Measurements from ENCODE around the gene ATP8A1. TPM values are rescaled to one million over a fixed set of nuclear protein-coding genes. Genes with fewer than 3 reads are reported as not detected.
"Not testable (repeated sequence)": the region's sequence is repeated elsewhere in the genome, so short reads cannot be mapped to it uniquely, and the experiment has no call there.

Gene ATP8A1
- total RNA-seq, 2 donors from 2014 or later, result 43.3 to 59.2 TPM

DNA sequence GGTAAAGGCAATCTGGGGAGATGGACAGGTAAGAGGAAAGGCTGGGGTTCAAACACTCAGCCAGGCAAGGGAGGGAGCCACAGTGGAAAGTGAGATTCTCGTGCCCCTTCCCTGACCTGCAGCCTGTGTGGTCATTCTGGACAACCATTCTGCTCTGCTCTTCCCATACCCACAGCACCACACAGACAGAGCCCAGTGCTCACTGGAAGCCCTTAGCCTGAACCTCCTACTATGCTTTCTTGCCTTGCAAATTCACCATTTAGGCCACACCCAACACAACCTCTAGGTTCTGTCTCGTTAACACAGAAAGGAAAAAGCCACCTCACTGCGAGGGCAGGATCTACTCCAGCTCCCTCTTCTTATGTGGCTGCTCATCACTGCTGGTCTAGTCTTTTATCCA, 166.9 kb downstream of the ATP8A1 start:
- peaks cover 3% of the 10 kb centered on the region for H3K36me3 Mint-ChIP-seq (ENCODE audit: low read depth)
- H3K4me1 Mint-ChIP-seq, result peaks cover 5% of the 10 kb centered on the region
- no peak overlapping the region for H3K4me3 Mint-ChIP-seq
- peak overlapping the region; percentile 17 for H3K27ac Mint-ChIP-seq
- ATAC-seq (no peak), DNase-seq (no peak)
- no peaks in the 10 kb centered on the region for H3K27me3 Mint-ChIP-seq
- H3K9me3 ChIP-seq (ENCODE audit: control insufficient read depth, low read length, poor library complexity, severe bottlenecking), result no peaks in the 10 kb centered on the region

DNA sequence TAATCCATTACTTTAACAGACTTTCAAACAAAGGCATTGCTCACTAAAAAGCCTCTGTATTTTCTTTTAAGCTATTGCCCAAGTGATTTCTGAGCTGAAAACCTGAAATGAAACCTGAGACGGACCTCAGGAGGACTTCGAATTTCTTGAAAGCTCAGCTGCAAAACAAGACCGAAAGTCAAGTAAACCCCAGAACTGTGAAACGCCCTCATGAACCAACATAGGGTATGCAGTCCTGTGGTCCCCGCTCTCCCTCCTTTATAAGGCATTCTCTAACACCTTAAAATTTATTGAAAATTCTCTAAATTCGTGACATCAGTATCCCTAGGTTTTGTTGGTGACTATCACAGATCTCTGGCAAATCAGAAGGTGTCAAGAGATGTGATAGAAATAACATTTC, 167.8 kb downstream of the ATP8A1 start:
- no peak for ATAC-seq
- H3K9me3 ChIP-seq (ENCODE audit: control insufficient read depth, low read length, poor library complexity, severe bottlenecking), result no peaks in the 10 kb centered on the region
- no peak overlapping the region for H3K4me3 Mint-ChIP-seq
- H3K27ac Mint-ChIP-seq, result no peak overlapping the region
- H3K4me1 Mint-ChIP-seq, result peaks cover 5% of the 10 kb centered on the region
- no peaks in the 10 kb centered on the region for H3K27me3 Mint-ChIP-seq
- peaks cover 3% of the 10 kb centered on the region for H3K36me3 Mint-ChIP-seq (ENCODE audit: low read depth)
- no peak for DNase-seq

DNA sequence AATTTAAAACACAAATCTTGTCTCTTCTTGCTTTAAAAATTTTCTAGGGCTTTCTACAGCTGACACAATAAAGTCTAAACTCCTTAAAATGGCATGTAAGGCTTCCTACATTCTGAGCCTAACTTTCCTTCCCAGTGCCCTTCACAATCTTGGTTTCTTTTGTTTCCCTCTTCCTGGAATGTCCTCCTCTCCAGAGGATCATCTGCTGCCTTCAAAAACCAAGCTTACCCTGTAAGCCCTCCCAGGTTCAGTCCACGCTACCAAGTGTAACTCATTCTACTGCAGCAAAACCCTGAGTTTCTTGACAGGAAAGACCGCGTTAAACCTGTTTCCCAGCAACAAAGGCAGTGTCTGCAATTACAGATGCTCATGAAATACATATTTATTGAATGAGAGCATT, 168.4 kb downstream of the ATP8A1 start:
- H3K9me3 ChIP-seq (ENCODE audit: control insufficient read depth, low read length, poor library complexity, severe bottlenecking), result no peaks in the 10 kb centered on the region
- Mint-ChIP-seq H3K27ac (no peak overlapping the region), H3K36me3 (ENCODE audit: low read depth) (peaks cover 3% of the 10 kb centered on the region), H3K4me1 (peaks cover 5% of the 10 kb centered on the region), H3K27me3 (no peaks in the 10 kb centered on the region), H3K4me3 (no peak overlapping the region)
- no peak for ATAC-seq
- no peak for DNase-seq

DNA sequence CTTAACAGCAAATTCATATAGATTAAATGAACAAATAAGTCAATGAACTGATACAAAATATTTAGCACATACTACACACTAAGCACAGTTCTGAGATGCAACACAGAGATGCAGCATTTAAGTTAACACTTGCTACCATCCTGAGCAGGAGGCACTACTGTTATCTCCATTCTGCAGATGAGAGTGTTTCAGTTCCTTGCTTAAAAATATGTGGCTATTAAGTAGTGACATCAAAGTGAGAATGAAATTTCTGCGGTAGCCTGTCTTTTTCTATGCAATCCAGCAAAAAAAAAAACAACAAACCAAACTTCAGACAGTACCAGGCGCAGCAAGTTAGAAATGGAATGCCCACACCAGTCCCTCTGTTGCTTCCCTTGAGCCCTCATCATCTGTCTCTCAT, 168.8 kb downstream of the ATP8A1 start:
- Mint-ChIP-seq H3K27ac (no peak overlapping the region), H3K36me3 (ENCODE audit: low read depth) (peaks cover 4% of the 10 kb centered on the region)
- DNase-seq, result no peak

DNA sequence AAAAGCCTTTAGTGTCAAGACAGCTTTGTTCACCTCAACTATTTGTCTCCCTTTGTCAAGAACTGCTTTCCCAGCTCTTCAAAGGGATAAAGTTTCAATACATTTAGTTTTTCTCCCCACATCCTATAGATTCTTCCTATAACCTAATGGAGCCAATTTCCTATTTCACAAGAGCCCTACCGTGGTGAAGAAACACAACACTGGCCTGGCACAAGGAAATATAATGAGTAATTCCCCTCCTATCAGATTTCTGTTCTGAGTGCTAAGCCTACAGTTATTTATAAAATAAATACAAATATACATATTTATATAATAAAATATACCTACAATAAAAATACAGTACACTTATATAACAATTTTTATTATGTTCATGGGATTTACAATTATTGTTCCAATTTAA, 169.7 kb downstream of the ATP8A1 start:
- H3K9me3 ChIP-seq (ENCODE audit: control insufficient read depth, low read length, poor library complexity, severe bottlenecking), result no peaks in the 10 kb centered on the region
- DNase-seq, result no peak
- Mint-ChIP-seq H3K36me3 (ENCODE audit: low read depth) (peaks cover 6% of the 10 kb centered on the region), H3K4me3 (no peak overlapping the region), H3K27ac (no peak overlapping the region), H3K4me1 (peaks cover 5% of the 10 kb centered on the region), H3K27me3 (no peaks in the 10 kb centered on the region)
- ATAC-seq, result no peak

More for the DNA sequence above, 168.8 kb downstream of the ATP8A1 start:
- peaks cover 5% of the 10 kb centered on the region for H3K4me1 Mint-ChIP-seq
- no peaks in the 10 kb centered on the region for H3K9me3 ChIP-seq (ENCODE audit: control insufficient read depth, low read length, poor library complexity, severe bottlenecking)
- ATAC-seq, result no peak
- no peaks in the 10 kb centered on the region for H3K27me3 Mint-ChIP-seq
- no peak overlapping the region for H3K4me3 Mint-ChIP-seq

DNA sequence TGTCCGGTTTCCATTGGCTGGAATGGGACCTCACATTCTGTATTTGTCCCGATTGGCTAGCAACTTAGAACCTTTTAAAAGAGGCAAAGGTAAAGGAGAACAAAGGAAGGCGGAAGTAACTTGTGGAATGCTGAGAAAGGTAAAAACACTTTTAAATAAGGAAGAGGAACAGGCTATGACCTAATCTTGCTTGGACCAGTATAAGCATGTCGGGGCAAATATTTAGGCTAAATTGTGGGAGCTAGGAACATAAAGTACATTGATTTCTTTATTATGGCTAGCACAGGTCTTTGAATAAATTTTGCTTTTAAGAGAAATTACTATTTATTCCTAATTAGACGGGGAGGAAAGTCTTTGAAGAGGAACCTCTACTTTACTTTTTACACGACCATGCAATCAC, 170.7 kb downstream of the ATP8A1 start:
- not testable (repeated sequence) for H3K27me3 Mint-ChIP-seq; H3K27ac Mint-ChIP-seq; ATAC-seq; DNase-seq; H3K9me3 ChIP-seq (ENCODE audit: control insufficient read depth, low read length, poor library complexity, severe bottlenecking); H3K4me3 Mint-ChIP-seq; H3K4me1 Mint-ChIP-seq; H3K36me3 Mint-ChIP-seq (ENCODE audit: low read depth)

DNA sequence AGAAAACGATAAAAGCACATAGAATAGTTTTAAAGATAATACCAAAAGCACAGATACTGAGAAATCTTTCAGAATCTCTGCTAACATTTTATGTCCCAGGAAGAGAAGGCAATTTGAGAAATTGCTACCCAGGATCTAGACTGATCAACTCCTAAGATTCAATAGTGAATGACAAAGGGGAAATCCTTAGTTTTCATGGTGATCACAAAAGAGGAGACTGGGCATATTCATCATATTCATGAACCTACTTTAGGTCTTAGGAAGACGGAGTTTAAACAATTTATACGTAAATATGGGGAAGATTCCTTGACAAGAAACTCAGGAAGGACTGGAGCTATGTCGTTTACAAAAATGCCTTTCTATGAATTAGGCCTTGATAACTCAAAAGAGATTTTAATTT, 172.3 kb downstream of the ATP8A1 start:
- no peaks in the 10 kb centered on the region for H3K9me3 ChIP-seq (ENCODE audit: control insufficient read depth, low read length, poor library complexity, severe bottlenecking)
- DNase-seq, result no peak
- no peak for ATAC-seq
- H3K4me3 Mint-ChIP-seq, result no peak overlapping the region
- peaks cover 3% of the 10 kb centered on the region for H3K36me3 Mint-ChIP-seq (ENCODE audit: low read depth)
- H3K27ac Mint-ChIP-seq, result no peak overlapping the region
- no peaks in the 10 kb centered on the region for H3K27me3 Mint-ChIP-seq
- H3K4me1 Mint-ChIP-seq, result peaks cover 2% of the 10 kb centered on the region

DNA sequence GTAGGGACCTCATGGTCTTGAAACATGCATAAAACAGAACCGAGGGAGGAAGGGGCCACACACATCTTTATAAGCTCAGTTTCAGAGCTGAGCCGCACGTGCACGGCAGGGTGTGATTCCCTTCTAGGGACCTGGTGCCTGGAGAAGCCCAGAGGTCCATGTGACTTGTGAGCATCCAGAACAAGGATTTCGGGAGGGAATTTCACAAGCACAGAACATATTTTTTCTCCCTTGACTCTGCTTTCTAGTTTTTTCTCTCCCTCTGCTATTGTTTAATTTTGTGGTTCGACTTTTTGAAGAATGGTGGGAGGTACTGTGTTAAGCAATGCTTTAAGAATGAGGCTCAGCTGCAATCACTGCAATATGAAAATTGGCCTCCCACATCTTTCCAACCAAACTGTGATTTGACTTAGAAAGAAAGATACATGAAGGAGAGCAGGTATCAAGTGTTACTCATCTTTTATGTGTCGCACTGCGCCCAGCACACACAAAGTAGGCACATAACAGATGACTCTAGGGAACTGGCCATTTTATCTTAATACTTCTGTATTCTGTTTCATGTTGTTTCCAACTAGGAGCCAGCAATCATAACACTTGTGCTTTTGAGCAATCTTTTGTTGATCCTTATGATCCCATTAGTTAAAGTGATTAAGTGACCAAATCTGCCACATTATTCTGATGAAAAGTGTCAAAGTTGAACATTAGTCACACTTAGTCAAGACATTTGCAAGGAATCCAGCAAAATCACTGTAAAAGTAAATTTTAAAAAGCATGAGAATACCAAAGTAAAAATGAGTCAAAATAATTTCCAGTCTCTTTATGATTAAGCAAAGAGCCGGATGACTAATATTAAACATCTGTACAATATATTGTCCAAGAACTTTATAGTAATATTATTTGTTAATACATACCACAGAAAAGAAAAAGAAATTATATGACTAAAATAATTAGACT, 173.2 kb downstream of the ATP8A1 start:
- no peak for ATAC-seq
- H3K27ac Mint-ChIP-seq, result no peak overlapping the region
- no peaks in the 10 kb centered on the region for H3K27me3 Mint-ChIP-seq
- H3K36me3 Mint-ChIP-seq (ENCODE audit: low read depth), result peaks cover 3% of the 10 kb centered on the region
- H3K9me3 ChIP-seq (ENCODE audit: control insufficient read depth, low read length, poor library complexity, severe bottlenecking), result no peaks in the 10 kb centered on the region
- no peak for DNase-seq
- peaks cover 2% of the 10 kb centered on the region for H3K4me1 Mint-ChIP-seq
- no peak overlapping the region for H3K4me3 Mint-ChIP-seq

DNA sequence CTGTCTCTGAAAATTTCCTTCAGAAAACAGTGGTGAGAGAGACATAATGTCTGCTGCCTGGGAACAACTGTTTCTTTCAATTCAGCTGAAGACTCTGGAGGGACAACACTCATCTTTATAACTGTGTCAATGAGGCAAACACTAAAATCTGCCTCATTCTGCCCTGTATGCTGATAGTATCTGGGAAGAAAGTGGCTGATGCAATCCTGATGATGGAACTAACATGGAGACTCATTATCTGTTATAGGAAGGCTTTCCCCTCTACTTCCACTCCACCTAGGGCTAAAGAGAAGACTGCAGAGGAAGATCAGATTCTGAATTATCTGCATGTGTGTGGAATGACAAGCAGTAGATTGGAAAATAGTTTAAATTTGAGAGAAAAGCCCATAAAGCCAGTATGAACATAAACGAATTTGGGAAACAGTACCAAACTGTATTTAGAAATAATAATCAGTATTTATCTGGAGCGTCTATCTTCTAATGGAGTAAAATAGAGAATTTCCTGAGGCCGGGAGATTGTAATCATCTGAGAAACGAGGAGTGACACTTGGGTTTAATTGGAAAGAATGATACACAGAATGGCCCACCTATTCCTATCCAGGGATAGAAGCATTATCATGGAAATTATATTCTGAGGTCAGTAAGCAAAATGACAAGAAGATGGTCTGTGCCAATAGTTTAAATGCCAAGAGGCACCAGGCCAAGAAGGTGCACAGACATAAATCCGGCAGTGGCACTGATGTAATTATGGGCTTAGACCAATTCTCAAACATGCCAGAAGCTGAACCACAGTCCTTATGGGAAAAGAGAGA, 174.2 kb downstream of the ATP8A1 start:
- no peak for ATAC-seq
- H3K9me3 ChIP-seq (ENCODE audit: control insufficient read depth, low read length, poor library complexity, severe bottlenecking), result no peaks in the 10 kb centered on the region
- no peak overlapping the region for H3K4me3 Mint-ChIP-seq
- H3K27me3 Mint-ChIP-seq, result no peaks in the 10 kb centered on the region
- H3K36me3 Mint-ChIP-seq (ENCODE audit: low read depth), result peaks cover 3% of the 10 kb centered on the region
- H3K27ac Mint-ChIP-seq, result no peak overlapping the region
- peaks cover 6% of the 10 kb centered on the region for H3K4me1 Mint-ChIP-seq
- DNase-seq, result no peak

DNA sequence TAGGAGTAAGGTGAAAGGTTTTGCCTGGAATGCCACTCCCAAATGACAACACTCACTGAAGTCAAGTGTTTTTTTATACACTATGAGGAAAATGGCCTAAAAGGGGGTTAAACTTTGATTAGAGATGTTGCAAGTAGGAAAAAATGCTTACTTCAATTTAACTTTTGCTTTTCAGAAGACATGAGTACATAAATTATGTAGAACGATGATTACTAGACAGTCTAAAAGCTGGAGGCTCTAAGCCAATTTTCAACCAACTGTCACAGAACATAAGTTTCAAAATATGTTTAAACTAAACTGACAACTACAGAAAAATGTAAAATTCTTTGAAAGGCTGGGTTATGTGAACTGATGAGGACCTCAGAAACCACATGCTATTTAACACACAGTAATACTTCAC, 176.2 kb downstream of the ATP8A1 start:
- ATAC-seq, result no peak
- Mint-ChIP-seq H3K27ac (no peak overlapping the region), H3K4me1 (peaks cover 4% of the 10 kb centered on the region), H3K27me3 (no peaks in the 10 kb centered on the region), H3K4me3 (no peak overlapping the region), H3K36me3 (ENCODE audit: low read depth) (peaks cover 3% of the 10 kb centered on the region)
- no peak for DNase-seq
- no peaks in the 10 kb centered on the region for H3K9me3 ChIP-seq (ENCODE audit: control insufficient read depth, low read length, poor library complexity, severe bottlenecking)

DNA sequence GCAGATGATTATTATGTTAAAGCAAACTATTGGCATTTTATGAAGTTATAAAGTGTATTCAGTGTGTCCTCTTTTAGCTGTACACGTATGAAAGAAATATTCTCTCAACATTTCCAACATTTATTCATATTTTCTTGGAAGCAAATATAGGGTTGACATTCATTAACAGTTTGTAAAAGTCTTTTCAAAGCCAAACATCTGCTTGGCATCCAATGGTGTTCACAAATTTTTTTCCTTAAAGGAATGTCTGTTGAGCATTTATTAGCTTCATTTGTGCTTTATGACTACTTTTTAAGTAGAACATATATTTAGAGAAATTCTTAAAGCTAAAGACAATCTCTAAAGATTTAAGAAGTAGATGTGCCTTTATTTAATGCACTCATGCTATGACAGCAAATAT, 176.6 kb downstream of the ATP8A1 start:
- no peak for DNase-seq
- peaks cover 4% of the 10 kb centered on the region for H3K4me1 Mint-ChIP-seq
- H3K9me3 ChIP-seq (ENCODE audit: control insufficient read depth, low read length, poor library complexity, severe bottlenecking), result no peaks in the 10 kb centered on the region
- no peaks in the 10 kb centered on the region for H3K27me3 Mint-ChIP-seq
- no peak for ATAC-seq
- no peak overlapping the region for H3K4me3 Mint-ChIP-seq
- H3K27ac Mint-ChIP-seq, result no peak overlapping the region
- H3K36me3 Mint-ChIP-seq (ENCODE audit: low read depth), result peaks cover 3% of the 10 kb centered on the region

DNA sequence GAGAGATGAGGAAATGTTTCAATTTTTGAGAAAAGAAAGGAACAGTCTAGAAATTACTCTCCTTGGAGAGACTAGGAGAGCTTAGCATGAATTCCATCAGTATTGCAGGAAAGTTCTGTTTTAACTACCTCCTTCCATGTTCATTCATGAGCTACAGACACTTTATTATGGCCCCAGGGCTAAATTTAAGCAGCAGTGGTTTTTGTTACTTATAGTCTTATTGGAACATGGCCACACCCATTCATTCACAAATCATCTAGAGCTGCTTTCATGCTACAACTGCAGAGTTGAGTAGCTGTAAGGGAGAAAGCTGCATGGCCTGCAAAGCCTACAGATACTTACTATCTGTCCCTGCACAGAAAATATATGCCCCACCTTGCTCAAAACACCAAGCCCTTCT, 178.0 kb downstream of the ATP8A1 start:
- no peak overlapping the region for H3K27ac Mint-ChIP-seq

DNA sequence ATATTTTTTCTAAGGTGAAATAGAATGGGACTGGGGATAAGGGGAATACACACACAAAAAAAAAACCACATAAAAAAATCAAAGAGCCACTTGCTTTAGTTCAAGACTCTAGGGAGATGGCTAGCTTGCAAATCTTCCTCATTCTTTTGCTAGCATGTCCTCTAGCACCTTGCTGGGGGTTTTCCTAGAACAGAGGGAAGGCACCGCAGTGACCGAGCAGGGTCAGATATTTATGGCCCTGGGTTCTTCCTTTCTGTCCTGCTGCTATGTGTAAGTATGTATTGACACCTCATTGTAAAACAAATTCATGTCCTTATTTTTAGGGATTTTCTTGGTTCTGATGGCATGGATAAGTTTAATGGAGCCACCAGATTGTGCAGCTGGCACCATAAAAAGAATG, 178.4 kb downstream of the ATP8A1 start:
- no peak overlapping the region for H3K4me3 Mint-ChIP-seq

More for the DNA sequence above, 178.0 kb downstream of the ATP8A1 start:
- ATAC-seq (no peak), DNase-seq (no peak)
- no peaks in the 10 kb centered on the region for H3K9me3 ChIP-seq (ENCODE audit: control insufficient read depth, low read length, poor library complexity, severe bottlenecking)
- H3K4me3 Mint-ChIP-seq, result no peak overlapping the region
- H3K36me3 Mint-ChIP-seq (ENCODE audit: low read depth), result peaks cover 6% of the 10 kb centered on the region
- H3K4me1 Mint-ChIP-seq, result peaks cover 4% of the 10 kb centered on the region
- H3K27me3 Mint-ChIP-seq, result no peaks in the 10 kb centered on the region

More for the DNA sequence above, 178.4 kb downstream of the ATP8A1 start:
- H3K36me3 Mint-ChIP-seq (ENCODE audit: low read depth), result peaks cover 6% of the 10 kb centered on the region
- H3K27ac Mint-ChIP-seq, result no peak overlapping the region
- DNase-seq (no peak), ATAC-seq (no peak)
- H3K9me3 ChIP-seq (ENCODE audit: control insufficient read depth, low read length, poor library complexity, severe bottlenecking), result no peaks in the 10 kb centered on the region
- no peaks in the 10 kb centered on the region for H3K27me3 Mint-ChIP-seq
- H3K4me1 Mint-ChIP-seq, result peaks cover 4% of the 10 kb centered on the region
